ENCODE data around the gene RNF123. TPM values are rescaled to one million over a fixed set of nuclear protein-coding genes. Genes with fewer than 3 reads are reported as not detected.

The RNF123 gene
- total RNA-seq, 1 experiment from 2014 or later, result 71.9 TPM

DNA sequence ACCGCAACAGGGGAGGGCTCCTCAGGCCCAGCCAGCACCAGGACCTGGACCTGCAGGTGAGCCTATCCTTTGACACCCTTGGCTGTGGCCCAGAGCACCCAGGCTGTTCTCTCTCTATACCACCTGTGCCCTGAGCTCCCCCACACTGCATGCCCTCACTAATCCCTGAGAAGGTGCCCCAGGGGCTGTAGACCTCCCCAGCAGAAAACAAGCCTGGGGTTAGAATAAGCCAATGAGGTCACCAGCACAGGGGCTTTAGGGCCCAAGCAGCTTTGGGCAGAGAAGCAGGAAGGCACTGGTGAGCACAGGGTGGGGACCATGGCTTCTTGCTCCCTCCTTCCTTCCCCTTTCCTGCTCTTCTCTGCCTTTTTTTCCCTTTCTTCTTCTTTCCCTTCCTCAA lies 25.5 kb upstream of the RNF123 start:
- Histone ChIP-seq H3K4me2 (ENCODE audit: low read length) (no peak overlapping the region), H3K27me3 (ENCODE audit: insufficient read depth, low read length) (no peaks in the 10 kb centered on the region), H3K27ac (ENCODE audit: low read depth, low read length) (no peak overlapping the region), H3K4me1 (ENCODE audit: control insufficient read depth in 1 of 2, insufficient read depth in 2 of 2, low read length in 2 of 2) (peaks cover 0 to 21% of the 10 kb centered on the region in 2 experiments; a peak in 2 of 4 replicates), H3K36me3 (ENCODE audit: control insufficient read depth in 1 of 2, insufficient read depth in 2 of 2, low read length in 2 of 2) (no peaks in the 10 kb centered on the region), H2AFZ (ENCODE audit: low read depth, low read length, poor library complexity, severe bottlenecking) (no peak overlapping the region), H3K9ac (ENCODE audit: low read length) (no peak overlapping the region), H3K9me3 (ENCODE audit: control insufficient read depth in 1 of 2, insufficient read depth in 1 of 2, low read depth in 1 of 2, low read length in 2 of 2) (no peaks in the 10 kb centered on the region), H3K79me2 (ENCODE audit: insufficient read depth, low read length) (no peaks in the 10 kb centered on the region), H3K4me3 (replicated peaks in 1 of 2; ENCODE audit: low read depth in 1 of 2, low read length in 2 of 2) (no peak overlapping the region), H3K9me2 (ENCODE audit: insufficient read depth) (no peaks in the 10 kb centered on the region), H4K20me1 (ENCODE audit: insufficient read depth) (no peaks in the 10 kb centered on the region)
- no TSS peak for BruUV-seq (replicated peaks)
- intact Hi-C loops (cut with micrococcal nuclease), result no loop called here
- no peak for TF ChIP-seq YY1 (IDR thresholded peaks at IDR 0.05; ENCODE audit: extremely low read depth, insufficient replicate concordance, low read depth, low read length)
- TF ChIP-seq CBX3 (IDR thresholded peaks at IDR 0.05; ENCODE audit: low read depth), result no peak
- no peak for TF ChIP-seq EZH2 (IDR thresholded peaks at IDR 0.05)
- TF ChIP-seq TCF7L2 (IDR thresholded peaks at IDR 0.05; ENCODE audit: borderline replicate concordance, extremely low read depth, insufficient read depth, insufficient read length), result no peak
- no peak for TF ChIP-seq RAD21 (IDR thresholded peaks at IDR 0.05; ENCODE audit: low read depth)
- CTCF ChIA-PET, result no interaction called here
- POLR2A ChIA-PET, result no interaction called here
- RAD21 ChIA-PET (ENCODE audit: low non-redundant PET in 1 of 2, low total read pairs in 2 of 2, uncharacterized antibody in 2 of 2, unreplicated experiment in 2 of 2), result no interaction called here
- DNase-seq (ENCODE audit: low read depth, low spot score) (no peak), ATAC-seq (no peak)

DNA sequence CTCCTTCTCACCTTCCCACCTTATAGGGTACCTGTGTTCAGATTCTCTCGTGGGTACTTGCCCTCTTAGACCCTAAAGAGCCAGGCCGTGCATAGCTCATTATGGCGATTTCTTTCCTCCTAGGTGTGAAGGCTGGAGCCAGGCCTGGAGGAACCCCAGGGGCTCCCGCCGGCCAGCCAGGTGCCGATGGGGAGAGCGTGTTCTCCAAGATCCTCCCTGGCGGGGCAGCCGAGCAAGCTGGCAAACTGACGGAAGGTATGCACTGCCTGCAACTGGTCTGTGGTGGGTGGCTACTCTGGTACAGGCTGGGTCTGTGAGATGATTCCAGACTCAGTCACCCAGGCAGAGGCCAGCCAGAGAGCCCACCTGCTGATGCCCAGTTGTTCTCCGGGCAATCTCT lies 25.1 kb upstream of the RNF123 start:
- H3K4me2 ChIP-seq (ENCODE audit: low read length), result no peak overlapping the region
- H3K27ac ChIP-seq (ENCODE audit: low read depth, low read length), result no peak overlapping the region
- no peaks in the 10 kb centered on the region for H3K9me3 ChIP-seq (ENCODE audit: control insufficient read depth in 1 of 2, insufficient read depth in 1 of 2, low read depth in 1 of 2, low read length in 2 of 2)
- no peak for DNase-seq (ENCODE audit: low read depth, low spot score)
- no peak for TF ChIP-seq ELF1 (IDR thresholded peaks at IDR 0.05; ENCODE audit: borderline replicate concordance, low read depth)
- TF ChIP-seq POLR2A (IDR thresholded peaks at IDR 0.05; ENCODE audit: borderline replicate concordance, extremely low read depth, insufficient read depth, insufficient read length), result no peak
- no peak for TF ChIP-seq SP1 (IDR thresholded peaks at IDR 0.05; ENCODE audit: low read depth)
- no peak for TF ChIP-seq EZH2 (IDR thresholded peaks at IDR 0.05)
- no peak for TF ChIP-seq SRF (IDR thresholded peaks at IDR 0.05; ENCODE audit: low read depth)
- no peaks in the 10 kb centered on the region for H4K20me1 ChIP-seq (ENCODE audit: insufficient read depth)
- ChIA-PET RAD21 (ENCODE audit: low non-redundant PET in 1 of 2, low total read pairs in 2 of 2, uncharacterized antibody in 2 of 2, unreplicated experiment in 2 of 2) (no interaction called here), POLR2A (no interaction called here), CTCF (no interaction called here)
- peaks cover 0 to 25% of the 10 kb centered on the region in 2 experiments; a peak in 2 of 4 replicates for H3K4me1 ChIP-seq (ENCODE audit: control insufficient read depth in 1 of 2, insufficient read depth in 2 of 2, low read length in 2 of 2)
- H3K27me3 ChIP-seq (ENCODE audit: insufficient read depth, low read length), result no peaks in the 10 kb centered on the region
- H3K79me2 ChIP-seq (ENCODE audit: insufficient read depth, low read length), result no peaks in the 10 kb centered on the region
- BruUV-seq (replicated peaks), result no TSS peak
- ATAC-seq, result no peak
- no peak overlapping the region for H3K4me3 ChIP-seq (replicated peaks in 1 of 2; ENCODE audit: low read depth in 1 of 2, low read length in 2 of 2)
- H3K9ac ChIP-seq (ENCODE audit: low read length), result no peak overlapping the region
- H3K36me3 ChIP-seq (ENCODE audit: control insufficient read depth in 1 of 2, insufficient read depth in 2 of 2, low read length in 2 of 2), result no peaks in the 10 kb centered on the region
- H2AFZ ChIP-seq (ENCODE audit: low read depth, low read length, poor library complexity, severe bottlenecking), result no peak overlapping the region
- no peaks in the 10 kb centered on the region for H3K9me2 ChIP-seq (ENCODE audit: insufficient read depth)
- intact Hi-C loops (cut with micrococcal nuclease), result no loop called here

Measured in HCT116 (cell line).